Measurements from ENCODE around the gene UNC13D. TPM values are rescaled to one million over a fixed set of nuclear protein-coding genes. Genes with fewer than 3 reads are reported as not detected.
"Not testable (repeated sequence)": the region's sequence is repeated elsewhere in the genome, so short reads cannot be mapped to it uniquely, and the experiment has no call there.

The UNC13D gene
- total and polyA plus RNA-seq, 9 of the 15 experiments (the other 6 are each of a cell fraction or from before 2014, with no cell fraction given): 0.86 to 244 (median 69.2) TPM

GRCh38 chr17:75872434-75873351 lies 28.5 kb upstream of the UNC13D start (continued):
- TF ChIP-seq GATAD2B (IDR thresholded peaks at IDR 0.05; ENCODE audit: borderline replicate concordance) (no peak), DLX4 (CRISPR knock-in tag; IDR thresholded peaks at IDR 0.05) (no peak), CEBPG (CRISPR knock-in tag; IDR thresholded peaks at IDR 0.05) (no peak), CEBPG (tag; conservative IDR thresholded peaks at IDR 0.05 in 1 of 2, IDR thresholded peaks at IDR 0.05 in 1 of 2) (no peak), ZNF23 (CRISPR knock-in tag; IDR thresholded peaks at IDR 0.05) (no peak)

- in situ Hi-C loops (cut with MboI); H3K27me3 ChIP-seq (ENCODE audit: control insufficient read depth in 2 of 2, insufficient read depth in 2 of 2, low read length in 2 of 2); H4K20me1 ChIP-seq (replicated peaks; ENCODE audit: control insufficient read depth, insufficient read depth, low read length); CTCF ChIA-PET (ENCODE audit: low intra/inter-chr PET ratio); ATAC-seq; FAIRE-seq; DNase-seq (ENCODE audit: extremely low read depth in 1 of 4, low spot score in 3 of 4); H2AFZ ChIP-seq (ENCODE audit: low read depth, low read length); H3K9me3 ChIP-seq (replicated peaks; ENCODE audit: control insufficient read depth, insufficient read depth, low read depth, low read length); intact Hi-C loops (cut with micrococcal nuclease); H3K27ac ChIP-seq (ENCODE audit: extremely low read depth, low read depth, low read length); BruUV-seq (replicated peaks); H3K4me3 ChIP-seq; H3K4me2 ChIP-seq (ENCODE audit: insufficient read depth, low read length); H3K9ac ChIP-seq (ENCODE audit: insufficient read depth in 1 of 2, low read depth in 2 of 2, low read length in 2 of 2); H3K9me1 ChIP-seq (ENCODE audit: control insufficient read depth, insufficient read depth, low read length); H3K79me2 ChIP-seq (ENCODE audit: control insufficient read depth, insufficient read depth, low read length); H3K36me3 ChIP-seq (ENCODE audit: control insufficient read depth, insufficient read depth, low read length): not testable (repeated sequence)
- POLR2A ChIA-PET: interaction anchor here (0.6 to 15.8 kb wide), 5 partner anchors 11 to 640 kb away, joined by 3 to 169 read pairs (median 4); partner anchors contain the start of gene TRIM65
- H3K4me1 ChIP-seq (replicated peaks in 1 of 2; ENCODE audit: control insufficient read depth in 2 of 2, insufficient read depth in 2 of 2, low read length in 2 of 2): peaks cover 12 to 42% of the 10 kb centered on the region in 2 experiments
- 76% methylated on average over 10 of the region's 10 CpGs for WGBS (ENCODE audit: insufficient coverage, low coverage, missing lambda C conversion rate)
Measured at GRCh38 chr17:75870228-75870627, 26.0 kb upstream of the UNC13D start.
